ENCODE measurements around the gene IRS4.

IRS4 gene

GRCh38 chrX:108736509-108737479 is at the start of gene IRS4 (continued):
- TF ChIP-seq ZNF416 (tag by site-specific recombination; IDR thresholded peaks at IDR 0.05): no peak
- TF ChIP-seq ZNF473 (tag by site-specific recombination; IDR thresholded peaks at IDR 0.05): no peak
- TF ChIP-seq ZNF174 (tag by site-specific recombination; IDR thresholded peaks at IDR 0.05): no peak
- TF ChIP-seq ZBTB49 (tag by site-specific recombination; IDR thresholded peaks at IDR 0.05; ENCODE audit: low read depth): no peak
- no peak for TF ChIP-seq ZNF121 (tag by site-specific recombination; IDR thresholded peaks at IDR 0.05)
- no peak for TF ChIP-seq ZBTB11 (tag by site-specific recombination; conservative IDR thresholded peaks at IDR 0.05; ENCODE audit: low read depth)
- peak; percentile 80 for TF ChIP-seq ZEB2 (tag by site-specific recombination; IDR thresholded peaks at IDR 0.05)
- TF ChIP-seq ZSCAN16 (tag by site-specific recombination; IDR thresholded peaks at IDR 0.05): no peak
- no peak for TF ChIP-seq ZNF148 (tag by site-specific recombination; IDR thresholded peaks at IDR 0.05; ENCODE audit: borderline replicate concordance)
- TF ChIP-seq ZNF518A (tag by site-specific recombination; conservative IDR thresholded peaks at IDR 0.05; ENCODE audit: low read depth): no peak
- TF ChIP-seq ZNF623 (tag by site-specific recombination; IDR thresholded peaks at IDR 0.05): no peak
- no peak for TF ChIP-seq ZNF701 (tag by site-specific recombination; IDR thresholded peaks at IDR 0.05)
- TF ChIP-seq ZNF324 (tag by site-specific recombination; IDR thresholded peaks at IDR 0.05): no peak; the same call in 1 of the 2 replicates
- no peak for TF ChIP-seq ZNF513 (tag by site-specific recombination; IDR thresholded peaks at IDR 0.05)
- no peak for TF ChIP-seq ZFP3 (tag by site-specific recombination; IDR thresholded peaks at IDR 0.05; ENCODE audit: low read depth)
- TF ChIP-seq WT1 (tag by site-specific recombination; IDR thresholded peaks at IDR 0.05): peak; percentile 79
- TF ChIP-seq ZNF530 (tag by site-specific recombination; IDR thresholded peaks at IDR 0.05; ENCODE audit: low read depth): no peak
- no peak for TF ChIP-seq YY1 (tag by site-specific recombination; IDR thresholded peaks at IDR 0.05)
- no peak for TF ChIP-seq ZNF610 (tag by site-specific recombination; IDR thresholded peaks at IDR 0.05; ENCODE audit: borderline replicate concordance)
- no peak for TF ChIP-seq ZNF292 (tag by site-specific recombination; IDR thresholded peaks at IDR 0.05; ENCODE audit: borderline replicate concordance, low read depth)
- no peak for TF ChIP-seq ZNF544 (tag by site-specific recombination; IDR thresholded peaks at IDR 0.05)
- no peak for TF ChIP-seq ZBTB1 (tag by site-specific recombination; IDR thresholded peaks at IDR 0.05)
- TF ChIP-seq KLF7 (tag by site-specific recombination; IDR thresholded peaks at IDR 0.05; ENCODE audit: borderline replicate concordance): no peak
- peak; percentile 93 for TF ChIP-seq ZFHX2 (tag by site-specific recombination; conservative IDR thresholded peaks at IDR 0.05)
